Daoy (cell line): Measurements from ENCODE around the gene WWP2. TPM values are rescaled to one million over a fixed set of nuclear protein-coding genes. Genes with fewer than 3 reads are reported as not detected.

Experiments used
- total RNA-seq: library from RNA; depleted of rRNA; stranded (reverse); fragments of >200 nt; shearing (Covaris generic); gene quantifications from 2 replicates; pipeline ENCODE4 v1.2.3, GENCODE V29; 2014; rRNA removed

Gene WWP2
- total RNA-seq, 1 experiment from 2014 or later: 15.7 TPM

Other genes with a start within 250 kb of the WWP2 start
- 1.7 and 2.3 TPM in 2 replicates for gene NFAT5, start 196.4 kb upstream of the WWP2 start, total RNA-seq
- gene NQO1, start 35.8 kb upstream of the WWP2 start, total RNA-seq: 67.3 and 85.4 TPM in 2 replicates
- gene NOB1, start 7.4 kb upstream of the WWP2 start, total RNA-seq: 15.6 and 18.9 TPM in 2 replicates
- gene CLEC18A, start 189.0 kb downstream of the WWP2 start, total RNA-seq: 1.2 TPM in 1 of 2 replicates, not detected in the other